Measurements from ENCODE around the gene UBL3.

UBL3 gene

GRCh38 chr13:29835280-29836061 is 14.9 kb downstream of the UBL3 start:
- no peak; the same call in 1 of the 2 replicates for TF ChIP-seq CTCF (conservative IDR thresholded peaks at IDR 0.05)
- no peak for TF ChIP-seq ZFX (IDR thresholded peaks at IDR 0.05)
- H3K27ac ChIP-seq, result no peak overlapping the region

- TF ChIP-seq ZFX (IDR thresholded peaks at IDR 0.05) (no peak), CTCF (conservative IDR thresholded peaks at IDR 0.05) (no peak)
- no peak overlapping the region for H3K27ac ChIP-seq
These were observed 17.6 kb downstream of the UBL3 start for GRCh38 chr13:29832761-29833298.

- TF ChIP-seq CTCF (conservative IDR thresholded peaks at IDR 0.05) (no peak), ZFX (IDR thresholded peaks at IDR 0.05) (no peak)
- H3K27ac ChIP-seq, result no peak overlapping the region
These were observed 20.4 kb downstream of the UBL3 start for GRCh38 chr13:29830000-29830399.

DNA sequence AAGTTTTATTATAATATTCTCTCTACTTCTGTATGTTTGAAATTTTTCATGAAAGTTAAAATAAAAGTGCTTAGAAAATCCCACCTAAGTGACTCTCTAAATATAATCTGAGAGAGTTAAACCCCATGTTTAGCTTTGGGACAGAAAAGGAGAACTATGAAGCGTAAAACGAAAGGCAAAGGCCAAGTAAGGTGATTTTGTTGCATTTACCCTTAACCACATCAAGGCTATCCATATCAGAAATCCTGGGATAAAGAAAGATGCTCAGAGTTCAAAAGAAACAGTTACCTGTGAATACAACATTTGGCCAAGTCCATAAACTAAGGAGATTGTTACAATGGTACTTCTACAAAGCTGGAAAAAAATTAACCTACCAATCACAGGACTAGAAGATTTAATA is 31.3 kb downstream of the UBL3 start:
- TF ChIP-seq CTCF (conservative IDR thresholded peaks at IDR 0.05) (no peak), ZFX (IDR thresholded peaks at IDR 0.05) (no peak)
- no peak overlapping the region for H3K27ac ChIP-seq

DNA sequence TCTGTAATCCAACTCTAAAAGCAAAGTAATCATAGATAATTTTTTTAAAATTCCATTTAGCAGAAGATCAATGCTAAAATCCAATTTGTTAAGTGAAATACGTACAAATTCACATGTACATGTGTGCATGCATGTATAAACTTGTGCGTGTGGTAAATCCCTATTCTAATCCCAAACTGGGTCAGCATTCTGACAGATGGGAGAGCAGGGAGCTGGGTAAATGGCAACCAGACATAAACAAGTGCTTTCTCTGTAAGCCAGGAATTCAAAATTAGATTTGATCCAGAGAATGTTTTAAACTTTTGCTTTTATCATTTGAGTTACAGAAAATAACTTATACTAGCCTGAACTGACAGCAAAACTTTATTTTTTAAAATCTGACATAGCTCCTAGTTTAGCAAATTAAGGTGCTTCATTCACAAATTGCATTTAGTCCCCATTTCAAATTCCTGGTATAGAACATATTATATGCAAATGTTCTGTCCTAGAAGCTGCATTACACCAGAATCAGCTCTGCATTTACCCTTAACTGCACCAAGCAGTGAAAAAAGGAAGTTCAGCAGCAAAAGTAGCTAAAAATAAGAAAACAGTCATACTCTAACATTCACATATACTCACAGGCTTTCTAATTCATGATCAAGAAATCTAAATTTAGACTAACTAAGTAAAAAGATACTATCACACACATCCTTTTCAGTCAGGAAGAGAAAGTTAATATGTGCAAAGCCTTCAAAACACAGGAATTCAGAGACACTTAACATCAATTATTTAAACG is 32.6 kb downstream of the UBL3 start:
- H3K27ac ChIP-seq, result no peak overlapping the region
- no peak for TF ChIP-seq ZFX (IDR thresholded peaks at IDR 0.05)
- no peak for TF ChIP-seq CTCF (conservative IDR thresholded peaks at IDR 0.05)

DNA sequence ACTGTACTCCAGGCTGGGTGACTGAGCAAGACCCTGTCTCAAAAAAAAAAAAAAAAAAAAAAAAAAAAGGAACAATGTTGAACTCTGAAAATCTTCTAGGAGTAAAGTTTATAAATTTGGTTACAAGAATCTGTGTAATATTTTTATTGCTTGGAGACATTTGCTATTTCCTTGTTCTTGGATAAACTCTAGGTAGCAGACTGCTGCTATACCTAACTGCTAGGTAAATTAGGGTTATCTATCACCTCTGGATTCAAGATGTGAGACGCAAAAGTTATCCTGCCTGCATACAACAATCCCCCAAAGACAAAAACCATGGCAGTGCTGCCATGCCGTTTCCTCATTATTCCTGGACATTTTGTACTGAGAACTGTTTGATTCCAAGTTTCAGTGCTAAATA is 33.7 kb downstream of the UBL3 start:
- no peak overlapping the region; the same call in 1 of the 2 replicates for H3K27ac ChIP-seq
- TF ChIP-seq CTCF (conservative IDR thresholded peaks at IDR 0.05) (no peak), ZFX (IDR thresholded peaks at IDR 0.05) (no peak)

DNA sequence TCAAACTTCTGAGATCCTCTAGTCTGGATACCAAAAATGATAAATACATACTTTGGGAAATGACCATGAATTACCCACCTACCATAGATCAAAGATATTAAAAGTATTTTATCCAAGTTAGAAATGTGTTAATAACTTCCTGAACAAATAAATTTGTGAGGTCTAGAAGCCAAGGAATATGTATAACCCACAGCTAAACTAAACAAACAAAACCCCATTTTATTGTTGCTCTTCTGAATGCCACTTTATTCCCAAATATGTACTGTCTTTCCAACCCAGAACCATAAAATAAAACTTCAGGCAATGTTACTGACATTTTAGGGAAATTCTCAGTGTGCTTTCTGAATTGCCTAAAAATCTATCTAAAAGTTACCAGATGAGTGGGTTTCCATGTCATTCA is 35.1 kb downstream of the UBL3 start:
- no peak overlapping the region for H3K27ac ChIP-seq
- TF ChIP-seq CTCF (conservative IDR thresholded peaks at IDR 0.05) (no peak), ZFX (IDR thresholded peaks at IDR 0.05) (no peak)
